PC-3 (cell line): Measurements from ENCODE around the gene ARID5A.

Source experiments
- CTCF ChIP-seq: fragments of 300-600 bp; sonication (generic); conservative IDR thresholded peaks from 2 replicates; pipeline ENCODE4 v1.5.1; 2017; ENCODE audit warnings: antibody characterized with exemption, low read depth, mild to moderate bottlenecking, low read length
- EZH2 ChIP-seq: fragments of 300-600 bp; sonication (generic); IDR thresholded peaks from one replicate; pipeline ENCODE4 v1.6.1; 2017; ENCODE audit warnings: antibody characterized with exemption, mild to moderate bottlenecking, low read length; ENCODE audit not compliant: unreplicated experiment

- TF ChIP-seq CTCF (no peak), EZH2 (no peak)
These were observed 38.5 kb upstream of the ARID5A start for GRCh38 chr2:96498021-96498431.
